NB4 (cell line): ENCODE measurements around the gene LAMA3.
"Not testable (repeated sequence)": the region's sequence is repeated elsewhere in the genome, so short reads cannot be mapped to it uniquely, and the experiment has no call there.

ENCODE experiments used
- CTCF ChIP-seq: IDR thresholded peaks from one replicate; pipeline ENCODE4 v1.5.1; 2012; ENCODE audit warnings: low read depth, low read length
- POLR2A ChIP-seq: IDR thresholded peaks from 2 replicates; pipeline ENCODE4 v1.6.1; 2011; ENCODE audit warnings: mild to moderate bottlenecking; ENCODE audit not compliant: insufficient read length; ENCODE audit errors: extremely low read depth

- not testable (repeated sequence) for TF ChIP-seq CTCF, POLR2A
Measured at GRCh38 chr18:23733265-23733664, 44.0 kb downstream of the LAMA3 start.
